Gastrocnemius medialis (tissue), 4 donors: ENCODE data around the gene FPR1. TPM values are rescaled to one million over a fixed set of nuclear protein-coding genes. Genes with fewer than 3 reads are reported as not detected.

Experiments
- ATAC-seq, 2 donors: fragments of 150-250 bp; one replicate each; pipeline ENCODE4 v1.9.1; 2016
- DNase-seq, 2 donors: peaks; one replicate each; pipeline ENCODE4 v3.0.0-alpha.2; 2019
- H3K27ac ChIP-seq, 4 donors: fragments of 200-600 bp; sonication (generic); 1 replicate in 1 of 4; 2 replicates in 3 of 4; pipeline ENCODE4 v1.5.1; 2016 to 2018; ENCODE audit warnings: mild to moderate bottlenecking in 2 of 4, moderate library complexity in 1 of 4
- H3K27me3 ChIP-seq, 3 donors: fragments of 200-600 bp; sonication (generic) in 2 of 3; 1 replicate in 1 of 3; 2 replicates in 2 of 3; pipeline versions ENCODE4 v1.5.1 to v1.6.0; 2016 to 2019; ENCODE audit warnings: mild to moderate bottlenecking in 1 of 3, moderate library complexity in 1 of 3
- H3K36me3 ChIP-seq, 2 donors: fragments of 200-600 bp; sonication (generic) in 1 of 2; one replicate each; pipeline ENCODE4 v1.5.1; 2017 to 2018
- H3K4me1 ChIP-seq, 2 donors: fragments of 200-600 bp; sonication (generic) in 1 of 2; one replicate each; pipeline ENCODE4 v1.5.1; 2016 to 2017; ENCODE audit warnings: mild to moderate bottlenecking in 2 of 2
- H3K4me3 ChIP-seq, 4 donors: fragments of 200-600 bp; sonication (generic) in 3 of 4; 1 replicate in 1 of 4; 2 replicates in 3 of 4; pipeline ENCODE4 v1.5.1; 2016 to 2019; ENCODE audit warnings: mild to moderate bottlenecking in 2 of 4
- H3K9me3 ChIP-seq, 3 donors: fragments of 200-600 bp; sonication (generic) in 2 of 3; 1 replicate in 1 of 3; 2 replicates in 2 of 3; pipeline ENCODE4 v1.5.1; 2016 to 2019
- CTCF ChIP-seq, 5 experiments: fragments of 450-650 bp in 3 of 5; fragments of 200-600 bp in 2 of 5; sonication (generic) in 2 of 5; IDR thresholded peaks in 4 of 5; conservative IDR thresholded peaks in 1 of 5; 1 replicate in 4 of 5; 2 replicates in 1 of 5; pipeline ENCODE4 v1.5.1; 2016 to 2019; ENCODE audit warnings: antibody characterized with exemption in 5 of 5, mild to moderate bottlenecking in 3 of 5, moderate library complexity in 3 of 5
- POLR2A ChIP-seq, 2 donors: fragments of 450-650 bp; IDR thresholded peaks; one replicate each; pipeline ENCODE4 v1.6.1; 2017; ENCODE audit warnings: antibody characterized with exemption in 2 of 2, mild to moderate bottlenecking in 2 of 2, moderate library complexity in 2 of 2
- in situ Hi-C, 4 donors: fragments of 200-750 bp; cut with MboI; loops; one replicate each; pipeline versions ENCODE4 v1.15.0 to v1.8.0; 2017; ENCODE audit warnings: low sequenced_read_pairs in 4 of 4
- intact Hi-C: fragments of 100-400 bp; cut with DNase I; formaldehyde crosslinking; loops from one replicate; pipeline ENCODE4 v1.15.1; 2023; ENCODE audit warnings: low total_unique reads
- total RNA-seq, 4 donors: library from RNA; depleted of rRNA; stranded (reverse); fragments of >200 nt; gene quantifications; one replicate each; pipeline versions ENCODE4 v1.1.0 to v1.2.3, GENCODE V29; 2016

Gene FPR1
- total RNA-seq, 4 donors from 2014 or later, result 3.0 to 6.1 (median 6.0) TPM; not detected in 1

- no peak for DNase-seq
- Histone ChIP-seq H3K36me3 (no peaks in the 10 kb centered on the region), H3K4me1 (no peaks in the 10 kb centered on the region), H3K4me3 (no peak overlapping the region), H3K9me3 (no peaks in the 10 kb centered on the region), H3K27me3 (no peaks in the 10 kb centered on the region), H3K27ac (no peak overlapping the region)
- TF ChIP-seq POLR2A (IDR thresholded peaks at IDR 0.05), result no peak
- TF ChIP-seq CTCF (IDR thresholded peaks at IDR 0.05 in 4 of 5, conservative IDR thresholded peaks at IDR 0.05 in 1 of 5), result no peak
- intact Hi-C loops (no loop called here), in situ Hi-C loops (no loop called here)
- no peak for ATAC-seq
These were observed 10.0 kb upstream of the FPR1 start for GRCh38 chr19:51761696-51762095.

- H3K27me3 ChIP-seq, result no peaks in the 10 kb centered on the region
- intact Hi-C loops, result no loop called here
- no peaks in the 10 kb centered on the region for H3K36me3 ChIP-seq
- no peak for DNase-seq
- in situ Hi-C loops, result no loop called here
- ATAC-seq, result no peak
- TF ChIP-seq CTCF (IDR thresholded peaks at IDR 0.05 in 4 of 5, conservative IDR thresholded peaks at IDR 0.05 in 1 of 5), result no peak
- no peak for TF ChIP-seq POLR2A (IDR thresholded peaks at IDR 0.05)
- H3K27ac ChIP-seq, result no peak within 1 kb of the TSS
- no peaks in the 10 kb centered on the region for H3K9me3 ChIP-seq
- no peak within 1 kb of the TSS for H3K4me3 ChIP-seq
- H3K4me1 ChIP-seq, result no peaks in the 10 kb centered on the region
These were observed 9.1 kb upstream of the FPR1 start, which contains the start of gene FPR2 for GRCh38 chr19:51760697-51761356. TSS of gene FPR2 (plus strand) at chr19:51761180. CDS start at chr19:51768659, 7,479 bp downstream.

- ATAC-seq (no peak), DNase-seq (no peak)
- no peaks in the 10 kb centered on the region for H3K27me3 ChIP-seq
- no peak for TF ChIP-seq CTCF (IDR thresholded peaks at IDR 0.05 in 4 of 5, conservative IDR thresholded peaks at IDR 0.05 in 1 of 5)
- no peak for TF ChIP-seq POLR2A (IDR thresholded peaks at IDR 0.05)
- in situ Hi-C loops (no loop called here), intact Hi-C loops (no loop called here)
- H3K27ac ChIP-seq, result no peak overlapping the region
- no peaks in the 10 kb centered on the region for H3K4me1 ChIP-seq
- H3K9me3 ChIP-seq, result no peaks in the 10 kb centered on the region
- H3K4me3 ChIP-seq, result no peak overlapping the region
- H3K36me3 ChIP-seq, result no peaks in the 10 kb centered on the region
These were observed 3.9 kb upstream of the FPR1 start for GRCh38 chr19:51755571-51755970.

- in situ Hi-C loops (no loop called here), intact Hi-C loops (no loop called here)
- no peak for ATAC-seq
- no peak overlapping the region for H3K27ac ChIP-seq
- H3K4me1 ChIP-seq, result no peaks in the 10 kb centered on the region
- no peak for DNase-seq
- no peak for TF ChIP-seq POLR2A (IDR thresholded peaks at IDR 0.05)
- TF ChIP-seq CTCF (IDR thresholded peaks at IDR 0.05 in 4 of 5, conservative IDR thresholded peaks at IDR 0.05 in 1 of 5), result no peak
- no peaks in the 10 kb centered on the region for H3K36me3 ChIP-seq
- H3K9me3 ChIP-seq, result no peaks in the 10 kb centered on the region
- H3K27me3 ChIP-seq, result no peaks in the 10 kb centered on the region
- H3K4me3 ChIP-seq, result no peak overlapping the region
These were observed 3.1 kb upstream of the FPR1 start for GRCh38 chr19:51754770-51755169.

- in situ Hi-C loops (no loop called here), intact Hi-C loops (no loop called here)
- no peak for DNase-seq
- Histone ChIP-seq H3K27me3 (no peaks in the 10 kb centered on the region), H3K36me3 (no peaks in the 10 kb centered on the region), H3K4me3 (no peak overlapping the region), H3K27ac (no peak overlapping the region), H3K9me3 (no peaks in the 10 kb centered on the region), H3K4me1 (no peaks in the 10 kb centered on the region)
- TF ChIP-seq POLR2A (IDR thresholded peaks at IDR 0.05) (no peak), CTCF (IDR thresholded peaks at IDR 0.05 in 4 of 5, conservative IDR thresholded peaks at IDR 0.05 in 1 of 5) (no peak)
- peak; percentile 19 to 30 for ATAC-seq
These were observed 2.4 kb upstream of the FPR1 start for GRCh38 chr19:51754109-51754508.
